ENCODE measurements around the gene RNF187. TPM values are rescaled to one million over a fixed set of nuclear protein-coding genes. Genes with fewer than 3 reads are reported as not detected.

RNF187 gene
- total and polyA plus RNA-seq, 2 of the 4 experiments (the other 2 are of a cell fraction) = 14.0 to 55.4 TPM

- TF ChIP-seq MAZ (IDR thresholded peaks at IDR 0.05; ENCODE audit: borderline replicate concordance, low read depth, low read length) (no peak), RCOR1 (IDR thresholded peaks at IDR 0.05; ENCODE audit: insufficient replicate concordance, low read length) (no peak)
Observed at GRCh38 chr1:228488818-228489674, 1.9 kb downstream of the RNF187 start (continued).
